Activated CD8-positive, alpha-beta memory T cell treated with anti-CD3 and anti-CD28 coated beads, Interleukin-2, amount 10 ng/mL, durations not matched to agents 7 days and 5 days (primary cell): ENCODE measurements around the gene MTR. TPM values are rescaled to one million over a fixed set of nuclear protein-coding genes. Genes with fewer than 3 reads are reported as not detected.

Experiments used
- ATAC-seq: fragments of 150-1000 bp; cut with Tn5 transposase; one replicate; pipeline ENCODE4 v1.10.0; 2021; ENCODE audit warnings: moderate library complexity
- CTCF ChIA-PET: fragments of 350-600 bp; sonication (Branson Sonifier 250); formaldehyde crosslinking; loops from one replicate; lab custom pipeline; 2021; ENCODE audit warnings: antibody characterized with exemption; lab: Charles Lee
- DNase-seq: peaks from one replicate; pipeline ENCODE4 v3.0.0-alpha.2; 2020
- H3K27ac Mint-ChIP-seq: one replicate; pipeline ENCODE4 v1.8.0; 2021; ENCODE audit warnings: mild to moderate bottlenecking, mixed read lengths
- H3K27me3 Mint-ChIP-seq: one replicate; pipeline ENCODE4 v1.8.0; 2021; ENCODE audit warnings: mixed read lengths
- H3K36me3 Mint-ChIP-seq: one replicate; pipeline ENCODE4 v1.8.0; 2021; ENCODE audit warnings: mild to moderate bottlenecking, mixed read lengths
- H3K4me1 Mint-ChIP-seq: one replicate; pipeline ENCODE4 v1.8.0; 2021; ENCODE audit warnings: mixed read lengths
- H3K4me3 Mint-ChIP-seq: one replicate; pipeline ENCODE4 v1.8.0; 2021; ENCODE audit warnings: mild to moderate bottlenecking, moderate library complexity, mixed read lengths
- H3K9me3 Mint-ChIP-seq: one replicate; pipeline ENCODE4 v1.8.0; 2022; ENCODE audit warnings: low read depth, mixed read lengths
- total RNA-seq, 2 experiments: library from RNA; stranded (reverse); gene quantifications; one replicate each; pipeline ENCODE4 v1.2.3, GENCODE V29; 2021

Gene MTR
- total RNA-seq, 2 experiments from 2014 or later = 43.5 to 46.9 TPM

GRCh38 chr1:236819856-236820255, 24.8 kb downstream of the MTR start:
- H3K27ac Mint-ChIP-seq = no peak overlapping the region
- H3K36me3 Mint-ChIP-seq = peaks cover 33% of the 10 kb centered on the region
- no peak overlapping the region for H3K4me3 Mint-ChIP-seq
- no peak for ATAC-seq
- no peaks in the 10 kb centered on the region for H3K4me1 Mint-ChIP-seq
- DNase-seq = no peak
- H3K27me3 Mint-ChIP-seq = no peaks in the 10 kb centered on the region
- no peaks in the 10 kb centered on the region for H3K9me3 Mint-ChIP-seq
- CTCF ChIA-PET = interaction anchor here (1.4 kb wide), 1 partner anchor 61 kb away, joined by 3 read pairs; no protein-coding TSS in a partner anchor

- Mint-ChIP-seq H3K36me3 (peaks cover 31% of the 10 kb centered on the region), H3K4me3 (no peak overlapping the region), H3K27ac (no peak overlapping the region), H3K27me3 (no peaks in the 10 kb centered on the region), H3K4me1 (no peaks in the 10 kb centered on the region), H3K9me3 (no peaks in the 10 kb centered on the region)
- CTCF ChIA-PET = no interaction called here
- ATAC-seq (no peak), DNase-seq (no peak)
These were observed 26.1 kb downstream of the MTR start for GRCh38 chr1:236821091-236821627.

GRCh38 chr1:236823559-236823958, 28.5 kb downstream of the MTR start:
- Mint-ChIP-seq H3K9me3 (no peaks in the 10 kb centered on the region), H3K4me1 (no peaks in the 10 kb centered on the region), H3K36me3 (peaks cover 33% of the 10 kb centered on the region), H3K4me3 (no peak overlapping the region), H3K27ac (no peak overlapping the region), H3K27me3 (no peaks in the 10 kb centered on the region)
- CTCF ChIA-PET = interaction anchor here (1.6 kb wide), 1 partner anchor 9 kb away, joined by 3 read pairs; no protein-coding TSS in a partner anchor
- no peak for ATAC-seq
- DNase-seq = no peak

GRCh38 chr1:236829085-236829484, 34.0 kb downstream of the MTR start:
- Mint-ChIP-seq H3K9me3 (no peaks in the 10 kb centered on the region), H3K27me3 (no peaks in the 10 kb centered on the region), H3K36me3 (peaks cover 45% of the 10 kb centered on the region), H3K4me1 (no peaks in the 10 kb centered on the region), H3K27ac (no peak overlapping the region), H3K4me3 (no peak overlapping the region)
- DNase-seq = no peak
- ATAC-seq = no peak
- CTCF ChIA-PET = no interaction called here

GRCh38 chr1:236830116-236830515, 35.0 kb downstream of the MTR start:
- Mint-ChIP-seq H3K36me3 (peaks cover 45% of the 10 kb centered on the region), H3K4me3 (no peak overlapping the region), H3K4me1 (peaks cover 3% of the 10 kb centered on the region), H3K27me3 (no peaks in the 10 kb centered on the region), H3K9me3 (no peaks in the 10 kb centered on the region), H3K27ac (no peak overlapping the region)
- CTCF ChIA-PET = no interaction called here
- DNase-seq (no peak), ATAC-seq (no peak)

- DNase-seq (no peak), ATAC-seq (no peak)
- CTCF ChIA-PET = no interaction called here
- peaks cover 7% of the 10 kb centered on the region for H3K4me1 Mint-ChIP-seq
- H3K27me3 Mint-ChIP-seq = no peaks in the 10 kb centered on the region
- no peak overlapping the region for H3K4me3 Mint-ChIP-seq
- no peaks in the 10 kb centered on the region for H3K9me3 Mint-ChIP-seq
- H3K36me3 Mint-ChIP-seq = peaks cover 49% of the 10 kb centered on the region
- H3K27ac Mint-ChIP-seq = no peak overlapping the region
These were observed 35.5 kb downstream of the MTR start for GRCh38 chr1:236830560-236830959.

GRCh38 chr1:236833575-236833974, 38.5 kb downstream of the MTR start:
- Mint-ChIP-seq H3K27ac (no peak overlapping the region), H3K9me3 (no peaks in the 10 kb centered on the region), H3K4me1 (peaks cover 13% of the 10 kb centered on the region), H3K27me3 (no peaks in the 10 kb centered on the region), H3K4me3 (no peak overlapping the region), H3K36me3 (peaks cover 51% of the 10 kb centered on the region)
- CTCF ChIA-PET = no interaction called here
- DNase-seq (no peak), ATAC-seq (no peak)

- Mint-ChIP-seq H3K36me3 (peaks cover 48% of the 10 kb centered on the region), H3K27ac (peak overlapping the region; percentile 3), H3K9me3 (no peaks in the 10 kb centered on the region), H3K27me3 (no peaks in the 10 kb centered on the region), H3K4me3 (no peak overlapping the region), H3K4me1 (peaks cover 13% of the 10 kb centered on the region)
- ATAC-seq (no peak), DNase-seq (no peak)
- CTCF ChIA-PET = no interaction called here
These were observed 39.8 kb downstream of the MTR start for GRCh38 chr1:236834876-236835275.

- ATAC-seq = no peak
- H3K36me3 Mint-ChIP-seq = peaks cover 50% of the 10 kb centered on the region
- CTCF ChIA-PET = interaction anchor here (1.4 kb wide), 1 partner anchor 34 kb away, joined by 3 read pairs; no protein-coding TSS in a partner anchor
- H3K4me3 Mint-ChIP-seq = no peak overlapping the region
- DNase-seq = no peak
- H3K27me3 Mint-ChIP-seq = no peaks in the 10 kb centered on the region
- H3K4me1 Mint-ChIP-seq = peaks cover 13% of the 10 kb centered on the region
- H3K27ac Mint-ChIP-seq = no peak overlapping the region
- no peaks in the 10 kb centered on the region for H3K9me3 Mint-ChIP-seq
These were observed 40.4 kb downstream of the MTR start for GRCh38 chr1:236835491-236835890.

- Mint-ChIP-seq H3K36me3 (peaks cover 49% of the 10 kb centered on the region), H3K4me3 (no peak overlapping the region), H3K4me1 (peaks cover 13% of the 10 kb centered on the region), H3K27me3 (no peaks in the 10 kb centered on the region), H3K9me3 (no peaks in the 10 kb centered on the region), H3K27ac (peak overlapping the region; percentile 48)
- CTCF ChIA-PET = interaction anchor here (1.4 kb wide), 1 partner anchor 34 kb away, joined by 3 read pairs; no protein-coding TSS in a partner anchor
- DNase-seq (no peak), ATAC-seq (no peak)
These were observed 41.1 kb downstream of the MTR start for GRCh38 chr1:236836157-236836556.

GRCh38 chr1:236837115-236837514, 42.0 kb downstream of the MTR start:
- H3K4me3 Mint-ChIP-seq = no peak overlapping the region
- H3K27ac Mint-ChIP-seq = no peak overlapping the region
- H3K9me3 Mint-ChIP-seq = no peaks in the 10 kb centered on the region
- H3K27me3 Mint-ChIP-seq = no peaks in the 10 kb centered on the region
- DNase-seq (no peak), ATAC-seq (no peak)
- CTCF ChIA-PET = no interaction called here
- H3K4me1 Mint-ChIP-seq = peaks cover 13% of the 10 kb centered on the region
- H3K36me3 Mint-ChIP-seq = peaks cover 49% of the 10 kb centered on the region

GRCh38 chr1:236837897-236838296, 42.8 kb downstream of the MTR start:
- ATAC-seq (no peak), DNase-seq (no peak)
- H3K36me3 Mint-ChIP-seq = peaks cover 48% of the 10 kb centered on the region
- H3K9me3 Mint-ChIP-seq = no peaks in the 10 kb centered on the region
- peaks cover 13% of the 10 kb centered on the region for H3K4me1 Mint-ChIP-seq
- no peak overlapping the region for H3K4me3 Mint-ChIP-seq
- CTCF ChIA-PET = interaction anchor here (1.8 kb wide), 1 partner anchor 14 kb away, joined by 3 read pairs; no protein-coding TSS in a partner anchor
- no peak overlapping the region for H3K27ac Mint-ChIP-seq
- no peaks in the 10 kb centered on the region for H3K27me3 Mint-ChIP-seq

- peaks cover under 1% of the 10 kb centered on the region for H3K4me1 Mint-ChIP-seq
- no peaks in the 10 kb centered on the region for H3K27me3 Mint-ChIP-seq
- ATAC-seq (no peak), DNase-seq (no peak)
- no peak overlapping the region for H3K27ac Mint-ChIP-seq
- CTCF ChIA-PET = no interaction called here
- H3K4me3 Mint-ChIP-seq = no peak overlapping the region
- no peaks in the 10 kb centered on the region for H3K9me3 Mint-ChIP-seq
- peaks cover 31% of the 10 kb centered on the region for H3K36me3 Mint-ChIP-seq
These were observed 46.2 kb downstream of the MTR start for GRCh38 chr1:236841341-236841740.

- H3K27me3 Mint-ChIP-seq = no peaks in the 10 kb centered on the region
- no peak overlapping the region for H3K4me3 Mint-ChIP-seq
- DNase-seq (no peak), ATAC-seq (no peak)
- H3K27ac Mint-ChIP-seq = no peak overlapping the region
- CTCF ChIA-PET = no interaction called here
- no peaks in the 10 kb centered on the region for H3K9me3 Mint-ChIP-seq
- H3K36me3 Mint-ChIP-seq = peaks cover 25% of the 10 kb centered on the region
- H3K4me1 Mint-ChIP-seq = no peaks in the 10 kb centered on the region
These were observed 49.6 kb downstream of the MTR start for GRCh38 chr1:236844499-236845271.
